ENCODE results near the gene NCOA6.
"Not testable (repeated sequence)": the region's sequence is repeated elsewhere in the genome, so short reads cannot be mapped to it uniquely, and the experiment has no call there.

NCOA6 gene

GRCh38 chr20:34722560-34722959, 102.9 kb downstream of the NCOA6 start:
- not testable (repeated sequence) for DNase-seq

DNA sequence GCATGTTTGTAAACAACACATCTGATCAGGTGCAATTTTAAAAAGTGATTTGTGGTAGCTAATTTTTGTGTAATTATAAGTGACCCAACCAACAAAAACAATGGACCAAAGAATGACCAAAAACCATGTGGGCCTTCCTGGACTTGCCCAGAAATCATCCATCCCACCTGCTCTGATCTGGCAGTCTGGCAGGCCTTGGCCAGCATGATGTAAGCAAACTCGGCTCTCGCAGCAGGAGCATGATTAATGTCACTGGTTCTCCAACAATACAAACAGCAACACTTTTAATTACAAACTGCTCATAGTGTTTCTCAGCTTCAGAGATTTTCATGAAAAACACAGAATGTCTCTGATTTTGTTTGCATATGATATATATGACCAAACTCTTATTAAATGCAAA, 105.2 kb downstream of the NCOA6 start:
- peak in 2 of 58 donors; percentile 16 to 28 for DNase-seq

GRCh38 chr20:34719242-34720017, 106.0 kb downstream of the NCOA6 start:
- not testable (repeated sequence) for DNase-seq

DNA sequence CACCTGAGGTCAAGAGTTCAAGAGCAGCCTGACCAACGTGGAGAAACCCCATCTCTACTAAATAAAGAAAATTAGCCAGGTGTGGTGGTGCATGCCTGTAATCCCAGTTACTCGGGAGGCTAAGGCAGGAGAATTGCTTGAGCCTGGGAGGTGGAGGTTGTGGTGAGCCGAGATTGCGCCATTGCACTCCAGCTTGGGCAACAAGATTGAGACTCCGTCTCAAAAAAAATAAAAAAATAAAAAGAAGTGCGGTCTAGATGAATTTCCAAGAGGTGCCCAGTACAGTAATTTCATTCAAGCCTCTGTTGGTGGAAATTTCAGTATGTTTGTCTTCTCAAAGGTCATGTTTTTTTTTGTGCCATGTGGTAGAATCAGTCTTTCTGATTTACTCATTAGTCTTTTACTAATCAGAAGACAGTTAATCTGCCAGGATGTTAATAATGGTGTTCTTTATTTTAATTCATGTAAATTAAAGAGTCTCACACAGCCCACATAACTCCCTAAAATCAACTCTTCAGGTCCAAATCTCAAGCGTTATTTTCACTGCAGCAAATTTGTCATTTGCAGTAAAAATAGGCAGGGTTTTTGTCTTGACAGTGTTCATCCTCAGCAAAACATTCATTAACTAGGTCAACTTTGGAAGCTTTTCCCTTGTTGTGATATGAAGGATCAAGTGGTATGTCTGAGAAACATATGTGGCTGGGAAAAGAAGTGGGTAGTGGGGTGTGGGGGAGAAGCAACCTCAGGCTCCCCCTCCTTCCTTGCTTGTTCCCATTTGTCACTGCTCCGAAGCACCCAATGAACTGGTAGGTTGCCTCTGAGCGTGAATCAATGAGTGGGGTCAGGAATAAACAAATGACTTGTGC, 108.0 kb downstream of the NCOA6 start:
- DNase-seq: no peak

- no peak for DNase-seq
These were observed 108.6 kb downstream of the NCOA6 start for GRCh38 chr20:34716921-34717229.

DNA sequence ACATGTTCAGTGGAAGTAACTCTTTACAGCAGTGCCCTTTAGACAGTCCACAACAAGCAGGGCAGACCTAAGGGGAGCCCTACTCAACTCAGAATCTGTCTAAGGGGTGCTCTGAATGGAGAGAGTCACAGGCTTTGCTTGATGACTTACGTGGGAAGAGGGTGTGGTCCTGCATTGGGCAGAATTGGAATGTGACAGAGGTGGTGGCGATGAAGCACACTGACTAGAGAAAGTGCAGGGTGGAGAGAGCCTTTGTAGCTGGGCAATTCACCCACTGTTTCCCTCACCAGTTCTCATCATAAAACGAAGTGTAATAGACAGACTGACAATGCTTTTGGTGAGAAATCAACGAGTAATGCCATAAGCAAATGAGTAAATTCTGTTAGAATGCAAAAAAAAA, 110.1 kb downstream of the NCOA6 start:
- no peak for DNase-seq

- DNase-seq: not testable (repeated sequence)
These were observed 111.4 kb downstream of the NCOA6 start for GRCh38 chr20:34713944-34714515.

GRCh38 chr20:34713194-34713943, 112.1 kb downstream of the NCOA6 start:
- peak in 1 of 58 donors; percentile 18 for DNase-seq

- DNase-seq: no peak
These were observed 112.8 kb downstream of the NCOA6 start for GRCh38 chr20:34712525-34713192.

- no peak for DNase-seq
These were observed 113.5 kb downstream of the NCOA6 start for GRCh38 chr20:34711813-34712430.

GRCh38 chr20:34710861-34711574, 114.4 kb downstream of the NCOA6 start:
- no peak for DNase-seq

- no peak for DNase-seq
These were observed 114.9 kb downstream of the NCOA6 start for GRCh38 chr20:34710568-34710839.

DNA sequence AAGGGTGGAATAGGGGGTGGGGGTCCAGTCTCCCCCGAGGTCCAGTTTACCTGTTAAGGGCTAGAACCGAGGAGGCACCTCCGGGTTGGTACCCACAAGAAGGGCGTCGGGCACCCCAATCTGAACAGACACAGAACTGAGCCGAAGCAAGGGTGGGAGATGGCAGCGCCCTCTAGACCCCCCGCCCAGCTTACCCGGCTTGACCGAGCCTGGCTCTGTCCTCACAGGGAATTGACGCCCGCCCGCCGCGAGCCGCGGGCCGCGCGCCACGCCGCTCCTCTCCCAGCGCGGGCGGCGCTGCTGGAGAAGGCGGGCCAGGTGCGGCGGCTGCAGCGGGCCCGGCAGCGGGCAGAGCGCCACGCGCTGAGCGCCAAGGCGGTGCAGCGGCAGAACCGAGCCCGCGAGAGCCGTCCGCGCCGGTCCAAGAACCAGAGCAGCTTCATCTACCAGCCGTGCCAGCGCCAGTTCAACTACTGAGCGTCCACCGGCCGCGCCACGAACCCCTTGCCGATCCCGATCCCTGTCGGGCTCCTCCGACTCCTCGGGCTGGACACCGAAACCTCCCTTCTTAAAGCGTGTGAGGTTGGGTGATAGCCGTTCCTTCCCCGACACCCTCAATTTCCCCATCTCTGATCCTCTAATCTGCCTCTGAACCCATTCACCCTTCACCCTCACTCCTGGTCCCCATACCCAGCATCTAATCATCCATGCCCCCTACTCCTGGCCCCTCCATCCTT, 115.5 kb downstream of the NCOA6 start:
- DNase-seq: peak in 54 of 58 donors; percentile 13 to 89 (median 78)

- DNase-seq: peak in 54 of 58 donors; percentile 20 to 90 (median 78)
These were observed 116.2 kb downstream of the NCOA6 start for GRCh38 chr20:34709044-34709830.

DNA sequence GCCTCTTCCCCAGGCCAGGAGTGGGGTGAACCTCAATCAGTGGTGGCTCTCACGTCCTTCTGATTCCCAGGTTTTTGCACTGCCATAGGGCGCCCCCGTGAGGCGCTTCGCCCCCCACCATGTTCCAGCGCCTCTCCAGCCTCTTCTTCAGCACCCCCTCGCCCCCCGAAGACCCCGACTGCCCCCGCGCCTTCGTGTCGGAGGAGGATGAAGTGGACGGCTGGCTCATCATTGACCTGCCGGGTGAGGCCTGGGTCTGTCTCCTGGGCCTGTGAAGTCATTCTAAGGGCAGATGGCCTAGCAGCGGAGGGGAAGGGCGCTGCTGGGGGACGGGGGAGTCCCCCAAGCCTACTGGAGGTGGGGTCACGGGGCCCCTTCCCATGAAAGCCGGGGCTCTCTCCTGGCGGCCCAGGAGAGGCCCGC, 116.8 kb downstream of the NCOA6 start:
- DNase-seq: peak in 39 of 58 donors; percentile 11 to 62 (median 40)

GRCh38 chr20:34706912-34707784, 118.3 kb downstream of the NCOA6 start:
- DNase-seq: no peak

DNA sequence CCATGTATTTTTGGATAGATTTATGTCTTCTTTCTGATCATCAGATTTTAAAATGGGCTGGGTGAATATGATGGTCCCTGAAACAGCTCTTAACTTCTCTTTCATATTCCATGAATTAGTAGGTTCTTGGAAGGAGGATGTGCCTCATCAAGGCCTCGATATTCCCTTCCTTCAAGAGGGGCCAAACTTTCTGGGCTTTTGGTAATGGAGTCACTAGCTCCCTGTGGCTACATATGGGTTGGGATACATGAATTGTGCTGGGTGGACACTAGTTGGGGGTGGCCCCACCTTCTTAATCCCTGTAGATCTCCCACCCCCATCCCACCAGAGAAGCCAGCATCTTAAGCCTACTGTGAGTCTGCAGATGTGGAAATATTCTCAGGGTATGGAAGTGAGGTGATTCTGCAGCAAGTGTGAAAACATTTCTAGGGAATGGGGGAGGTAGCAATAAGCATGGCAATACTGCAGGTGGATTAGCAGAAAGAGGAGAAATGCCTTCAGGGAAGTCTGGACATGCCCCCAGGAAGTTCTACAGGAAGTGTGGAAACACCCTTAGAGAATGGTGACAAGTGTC, 119.1 kb downstream of the NCOA6 start:
- no peak for DNase-seq
